Stimulated activated naive CD4-positive, alpha-beta T cell (primary cell): ENCODE data around the gene LSM10.

ENCODE experiments used
- DNase-seq, 6 experiments: peaks; one replicate each; lab custom pipeline; 2025; lab: John Stamatoyannopoulos, UW

The LSM10 gene

GRCh38 chr1:36397378-36398230 lies at the start of gene LSM10:
LSM10 (minus strand) TSS chr1:36397908; CDS start chr1:36394129, 3,779 bp downstream.
- DNase-seq = peak; percentile 73 to 88 (median 83)

DNA sequence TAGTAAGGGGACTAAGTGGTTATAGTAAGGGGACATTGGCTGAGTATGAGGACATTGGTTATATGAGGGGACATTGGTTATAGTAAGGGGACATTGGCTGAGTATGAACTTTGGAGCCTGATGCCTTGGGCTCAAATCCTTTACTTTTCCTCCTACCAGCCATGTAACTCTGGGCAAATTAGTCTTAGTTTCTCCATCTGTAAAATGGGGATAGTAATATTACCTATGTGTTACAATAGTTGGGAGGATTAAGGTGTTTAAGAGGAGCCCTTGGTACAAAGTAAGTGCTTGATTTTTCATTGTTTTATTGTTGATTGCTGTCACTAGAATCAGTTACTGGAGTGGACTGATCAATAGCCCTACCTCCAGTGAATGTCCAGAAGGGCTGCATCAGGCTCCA lies 49.7 kb upstream of the LSM10 start:
- DNase-seq = no peak

DNA sequence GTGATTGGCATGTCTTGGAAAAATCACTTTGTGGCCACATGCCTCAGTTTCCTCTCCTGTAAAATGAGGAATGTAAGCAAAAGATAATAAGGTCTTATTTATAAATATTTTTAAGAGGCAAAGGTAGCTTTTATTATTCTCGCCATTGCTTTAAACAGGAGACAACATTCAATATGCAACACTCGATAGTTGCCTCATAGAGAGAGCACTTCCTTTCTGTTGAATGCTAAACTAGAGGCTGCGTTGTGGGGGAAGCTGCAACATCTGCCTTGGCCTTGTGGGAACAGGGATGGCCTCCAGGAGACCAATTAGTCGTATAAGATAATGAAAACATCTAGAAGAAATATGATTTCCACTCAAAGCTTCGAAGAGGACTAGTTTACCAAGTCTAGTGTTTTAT lies 49.0 kb upstream of the LSM10 start:
- no peak for DNase-seq

DNA sequence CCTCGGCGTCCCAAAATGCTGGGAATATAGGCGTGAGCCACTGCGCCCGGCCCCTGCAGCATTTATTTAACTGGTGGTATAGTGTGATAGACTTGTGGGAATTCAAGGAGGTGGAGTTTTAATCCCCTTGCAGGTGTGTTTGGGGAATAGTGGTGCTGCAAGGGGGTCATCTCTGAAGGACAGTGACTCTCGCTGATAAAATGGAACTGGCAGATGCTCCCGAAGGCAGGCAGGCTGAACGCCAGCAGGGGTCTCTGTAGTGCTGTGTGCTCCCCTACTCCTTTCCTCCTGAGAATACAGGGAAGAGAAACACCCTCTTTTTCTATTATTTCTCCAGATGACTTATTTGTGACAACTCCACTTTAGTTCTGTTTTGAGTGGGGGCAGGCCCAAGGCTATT lies 48.6 kb upstream of the LSM10 start:
- DNase-seq = peak in 2 of 6 experiments; percentile 3 to 8

- DNase-seq = no peak
Measured at GRCh38 chr1:36443297-36443696, 45.6 kb upstream of the LSM10 start.

DNA sequence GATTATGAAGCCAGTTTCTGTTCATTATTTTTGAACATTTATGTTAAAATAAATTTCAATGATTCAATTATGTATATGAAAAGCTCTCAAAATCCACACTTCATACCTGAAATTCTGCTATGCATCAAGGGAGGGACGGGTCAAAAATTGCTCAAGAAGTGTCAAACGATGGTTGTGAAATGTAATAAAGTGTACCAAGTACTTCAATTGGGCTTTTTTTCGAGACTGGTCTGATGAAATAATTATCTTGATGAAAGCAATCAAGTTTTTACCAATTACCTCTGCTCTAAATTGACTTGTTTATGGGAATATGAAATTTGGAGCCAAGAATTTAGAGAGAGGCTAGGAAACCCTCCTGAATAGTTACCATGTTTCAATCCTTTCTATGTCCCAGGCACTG lies 44.6 kb upstream of the LSM10 start:
- no peak for DNase-seq

DNA sequence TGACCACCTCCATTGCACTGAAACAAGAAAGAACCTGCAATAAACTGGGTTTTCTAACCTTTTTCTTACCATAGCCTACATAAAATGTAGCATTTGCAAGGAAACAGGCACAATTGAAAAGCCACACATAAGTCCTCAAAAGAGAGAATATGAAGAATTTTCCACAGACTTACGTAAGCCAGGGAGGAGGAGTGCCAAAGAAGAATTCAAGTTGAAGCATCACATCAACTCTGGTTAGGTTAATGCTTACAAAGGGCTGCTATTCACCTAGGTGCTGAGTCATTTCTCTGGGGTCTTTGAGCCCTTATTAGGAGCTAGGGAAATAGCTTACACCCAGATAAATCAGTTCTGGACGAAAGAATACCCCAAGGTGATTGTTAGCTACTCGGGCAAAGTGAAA lies 42.9 kb upstream of the LSM10 start:
- no peak for DNase-seq

DNA sequence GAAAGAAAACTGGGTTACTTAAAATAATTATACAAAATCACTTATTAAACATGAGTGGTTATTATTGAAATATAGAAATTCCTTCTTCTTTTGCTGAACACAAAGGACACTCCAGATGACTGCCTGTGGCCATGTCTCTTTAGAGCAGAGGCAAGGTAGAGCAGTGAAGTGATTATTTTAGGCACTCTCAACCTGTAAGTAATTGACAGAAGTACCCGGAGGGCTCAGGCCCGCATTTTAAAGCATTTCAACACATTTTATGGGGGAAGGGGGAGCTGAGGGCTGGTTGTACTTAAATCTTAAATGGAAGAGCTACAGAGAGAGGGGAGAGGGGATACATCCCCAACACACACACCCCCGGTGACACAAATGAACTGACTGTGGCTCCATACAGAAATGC lies 42.3 kb upstream of the LSM10 start:
- DNase-seq = no peak

DNA sequence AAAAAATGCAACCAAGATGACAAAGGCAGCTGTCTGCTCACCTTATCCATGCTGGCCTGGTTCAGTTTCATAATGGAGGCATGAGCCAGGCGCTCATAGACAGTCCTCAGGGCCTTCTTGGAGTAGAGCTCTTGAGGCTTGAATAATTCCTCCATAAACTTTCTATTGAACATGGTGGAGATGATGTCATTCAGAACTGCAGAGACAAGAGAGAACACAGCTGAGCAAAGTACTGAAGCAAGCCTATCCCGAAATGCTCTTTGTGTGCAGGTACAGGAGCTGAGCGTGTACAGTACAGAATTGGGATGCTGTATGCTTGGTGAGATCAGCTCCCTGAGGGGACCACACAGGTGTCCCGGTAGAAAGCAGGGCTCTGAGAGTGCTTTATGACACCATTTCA lies 41.0 kb upstream of the LSM10 start:
- DNase-seq = no peak

DNA sequence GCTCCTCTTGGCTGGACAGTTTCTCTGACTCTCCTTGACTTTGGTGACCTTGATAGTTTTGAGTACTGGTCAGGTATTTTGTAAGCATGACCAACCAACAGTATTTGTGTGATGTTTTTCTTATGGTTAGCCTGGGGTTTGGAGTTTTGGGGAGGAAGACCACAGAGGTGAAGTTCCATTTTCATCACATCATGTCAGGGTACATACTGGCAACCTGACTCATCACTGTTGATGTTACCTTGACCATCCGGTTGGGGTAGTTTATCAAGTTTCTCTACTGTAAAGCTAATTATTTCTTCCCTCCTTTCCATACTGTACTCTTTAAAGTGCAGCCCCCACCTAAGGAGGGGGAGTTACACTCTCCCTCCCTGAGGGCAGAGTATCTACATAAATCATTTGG lies 39.1 kb upstream of the LSM10 start:
- no peak for DNase-seq

DNA sequence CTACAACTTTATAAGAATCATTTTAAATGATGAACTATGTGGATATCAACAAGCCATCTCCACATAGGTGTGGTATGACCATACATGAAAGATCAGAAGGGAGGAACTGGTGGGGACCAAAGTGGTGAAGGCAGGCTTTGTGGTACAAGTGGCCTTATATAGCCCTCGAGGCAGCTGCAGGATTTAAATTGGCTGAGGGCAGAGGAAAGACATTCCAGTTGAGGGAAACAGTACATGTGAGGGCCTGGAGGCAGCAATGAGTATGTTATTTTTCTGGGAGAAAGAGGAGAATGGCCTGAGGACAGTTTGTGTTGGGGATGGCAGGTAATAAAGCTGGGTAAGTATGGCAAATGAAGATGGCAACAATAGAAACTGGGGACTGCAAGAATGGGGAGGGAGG lies 35.4 kb upstream of the LSM10 start:
- DNase-seq = no peak

GRCh38 chr1:36432616-36433015 lies 34.9 kb upstream of the LSM10 start:
- no peak for DNase-seq

GRCh38 chr1:36425791-36426190 lies 28.1 kb upstream of the LSM10 start:
- no peak for DNase-seq

GRCh38 chr1:36421649-36422048 lies 23.9 kb upstream of the LSM10 start:
- no peak for DNase-seq

DNA sequence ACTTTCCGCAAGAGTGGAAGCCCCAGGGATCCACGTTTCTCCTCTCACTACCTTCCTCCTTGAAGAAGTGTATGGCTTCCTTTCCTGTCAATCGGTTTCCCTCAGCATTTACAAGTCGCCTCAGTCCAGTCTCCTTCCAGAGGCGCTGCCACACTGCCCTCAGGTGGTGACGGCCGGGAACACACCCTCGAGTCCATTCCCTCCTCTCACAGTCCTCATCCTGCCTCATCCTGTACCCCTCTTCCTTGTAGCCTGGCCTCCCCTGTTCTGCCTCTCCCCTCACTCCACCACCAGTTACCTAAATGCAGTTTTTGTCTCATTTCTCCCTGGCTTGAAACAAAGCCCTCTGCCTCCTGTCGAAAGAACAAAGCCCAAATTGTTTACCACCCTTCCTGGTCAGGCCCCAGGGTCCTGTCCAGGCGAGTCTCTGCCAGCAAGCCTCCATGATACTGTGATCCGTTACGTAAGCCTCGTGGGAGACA lies 23.2 kb upstream of the LSM10 start:
- DNase-seq = peak; percentile 78 to 92 (median 86)

DNA sequence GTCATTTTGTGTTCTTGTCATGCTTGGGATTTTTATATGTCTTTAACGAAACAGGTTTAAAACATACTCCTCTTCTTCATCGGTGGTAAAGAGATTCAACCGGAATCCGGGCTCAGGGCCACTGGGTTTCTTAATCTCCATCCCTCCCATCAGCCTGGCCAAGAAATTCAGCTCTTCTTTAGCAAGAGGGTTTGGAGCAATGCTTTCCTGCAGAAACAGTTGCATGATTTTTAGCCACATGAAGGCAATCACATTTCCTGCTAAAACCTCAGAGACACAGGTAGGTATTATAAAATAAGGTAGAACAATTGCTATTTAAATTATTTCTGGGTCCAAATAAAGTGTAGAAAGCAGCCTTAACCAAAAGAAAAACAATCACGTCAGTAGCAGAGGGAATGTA lies 22.7 kb upstream of the LSM10 start:
- peak in 2 of 6 experiments; percentile 71 to 74 for DNase-seq

DNA sequence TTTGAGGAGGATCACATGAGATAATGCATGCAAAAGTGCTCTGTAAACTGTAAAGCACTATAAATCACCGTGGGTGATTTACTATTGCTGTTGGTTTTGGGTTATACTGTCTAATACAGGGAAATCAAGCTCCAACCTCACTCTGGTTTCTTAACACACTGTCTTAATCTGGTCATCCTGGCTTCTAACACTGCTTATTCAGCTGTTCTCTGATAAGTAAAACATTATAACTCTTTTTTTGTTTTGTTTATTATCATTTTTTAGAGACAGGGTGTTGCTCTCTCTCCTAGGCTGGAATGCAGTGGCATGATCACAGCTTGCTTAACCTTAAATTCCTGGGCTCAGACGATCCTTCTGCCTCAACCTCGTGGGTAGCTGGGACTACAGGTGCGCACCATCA lies 21.9 kb upstream of the LSM10 start:
- DNase-seq = no peak

DNA sequence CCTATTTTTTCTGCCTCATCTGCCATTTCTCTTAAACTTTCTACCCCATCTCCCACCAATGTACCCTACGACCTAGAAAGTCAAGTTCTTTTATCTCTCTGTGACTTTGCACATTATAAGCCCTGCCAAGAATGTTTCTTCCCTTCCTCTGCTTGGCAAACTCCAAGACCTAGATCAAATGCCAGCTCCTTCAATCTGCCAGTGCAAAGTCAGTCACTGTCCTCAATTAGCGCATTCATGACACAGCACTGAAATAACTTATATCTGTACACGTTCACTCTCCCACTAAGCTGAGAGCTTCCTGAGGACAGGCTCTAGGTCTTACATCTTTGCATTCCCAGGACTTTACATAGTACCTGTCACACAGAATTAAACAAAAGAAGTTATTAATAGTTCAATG lies 21.4 kb upstream of the LSM10 start:
- no peak for DNase-seq

DNA sequence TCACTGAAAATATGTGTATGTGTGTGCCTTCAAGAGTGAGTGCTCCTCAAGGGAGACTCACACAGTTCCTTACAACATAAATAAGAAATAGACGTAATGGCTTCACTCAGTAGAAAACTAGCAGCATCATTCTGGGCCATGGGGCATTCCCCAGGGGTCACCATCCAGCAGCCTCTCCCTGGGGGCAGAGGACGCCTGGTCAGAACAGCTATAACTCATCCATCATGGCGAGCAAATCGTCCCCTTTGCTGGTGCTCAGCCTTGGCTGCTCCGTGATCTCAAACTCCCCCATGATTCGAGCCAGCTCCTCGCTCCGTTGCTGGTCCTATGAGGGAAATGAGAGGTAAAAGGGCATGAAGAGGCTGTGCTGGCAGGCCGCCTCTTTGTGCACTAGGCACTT lies 20.2 kb upstream of the LSM10 start:
- no peak for DNase-seq

- DNase-seq = no peak
Measured at GRCh38 chr1:36415661-36416326, 18.1 kb upstream of the LSM10 start.

GRCh38 chr1:36414384-36414783 lies 16.7 kb upstream of the LSM10 start:
- DNase-seq = no peak

DNA sequence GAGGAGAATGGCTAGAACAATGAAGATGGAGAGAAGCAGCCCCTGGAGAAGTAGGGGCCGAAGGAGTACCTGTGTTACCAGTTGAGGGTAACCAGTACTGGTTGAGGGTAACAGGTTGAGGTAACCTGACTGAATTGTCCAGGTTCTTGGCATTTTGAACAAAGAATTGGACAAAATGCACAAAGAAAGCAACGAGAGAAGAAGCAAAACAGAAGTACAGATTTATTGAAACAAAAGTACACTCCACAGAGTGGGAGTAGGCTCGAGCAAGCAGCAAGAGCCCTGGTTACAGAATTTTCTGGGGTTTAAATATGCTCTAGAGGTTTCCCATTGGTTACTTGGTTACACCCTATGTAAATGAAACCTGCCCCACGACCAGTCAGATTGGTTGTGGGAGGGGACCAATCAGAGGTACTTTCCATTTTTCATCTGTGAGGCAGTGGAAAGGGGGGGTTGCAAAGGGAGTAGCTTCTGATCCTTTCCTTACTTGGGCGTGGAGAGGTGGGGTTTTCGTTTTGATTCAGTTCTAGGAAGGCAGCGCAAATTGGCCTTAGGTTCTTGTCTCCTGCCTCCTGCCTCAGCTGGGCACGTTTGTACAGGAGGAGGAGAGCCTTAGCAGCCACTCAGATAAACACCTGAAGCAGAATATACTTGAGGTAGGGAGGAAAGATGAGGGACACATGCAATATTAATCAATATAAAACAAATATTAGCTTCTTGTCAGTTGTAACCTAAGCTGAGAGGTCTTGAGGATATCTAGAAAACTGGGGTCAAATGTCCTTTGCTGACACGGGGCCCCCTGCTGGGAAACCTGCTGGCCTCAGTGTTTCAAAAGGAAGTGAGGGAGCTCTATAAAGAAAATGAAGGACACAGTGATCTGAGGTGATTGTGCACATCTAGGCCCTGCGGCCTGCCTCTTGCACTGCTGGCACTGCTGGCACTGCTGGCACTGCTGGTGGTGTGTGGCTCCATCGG lies 14.3 kb upstream of the LSM10 start:
- DNase-seq = peak in 5 of 6 experiments; percentile 15 to 44 (median 23)
